GM21447 (cell line): ENCODE measurements around the gene AGPAT4.

ENCODE experiments used
- ATAC-seq: cut with Tn5 transposase; IDR thresholded peaks from one replicate; pipeline ENCODE4 v1.9.1; 2021; ENCODE audit not compliant: unreplicated experiment

The AGPAT4 gene

GRCh38 chr6:161080263-161080970, 193.4 kb downstream of the AGPAT4 start:
- no peak for ATAC-seq
